Measurements from ENCODE around the gene LMX1A.

DNA sequence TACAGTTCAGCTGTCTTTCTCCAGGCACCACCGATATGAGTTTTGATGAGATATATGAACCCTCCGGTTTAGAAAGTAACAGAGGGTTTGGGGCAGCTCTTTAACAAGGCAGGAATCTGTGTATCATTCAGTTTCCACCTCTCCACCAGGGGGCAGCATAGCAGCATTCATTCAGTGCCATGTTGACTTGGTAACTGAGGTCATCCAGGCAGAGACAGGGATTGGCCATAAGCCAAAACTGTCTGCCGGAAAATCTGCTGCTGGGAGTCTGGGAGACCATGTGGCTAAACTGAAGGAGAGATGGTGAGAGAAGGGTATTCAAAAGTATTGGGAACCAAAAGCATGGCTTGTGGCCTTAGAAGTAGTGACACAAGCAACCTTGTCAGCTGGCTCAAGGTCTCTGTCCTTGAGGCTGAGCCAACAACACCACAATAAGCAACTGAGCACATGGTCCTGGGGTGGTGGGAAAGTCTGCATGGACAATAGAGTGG, 98.5 kb downstream of the LMX1A start:
- TF ChIP-seq POLR2A (IDR thresholded peaks at IDR 0.05) = no peak
- TF ChIP-seq, protein P1, sequence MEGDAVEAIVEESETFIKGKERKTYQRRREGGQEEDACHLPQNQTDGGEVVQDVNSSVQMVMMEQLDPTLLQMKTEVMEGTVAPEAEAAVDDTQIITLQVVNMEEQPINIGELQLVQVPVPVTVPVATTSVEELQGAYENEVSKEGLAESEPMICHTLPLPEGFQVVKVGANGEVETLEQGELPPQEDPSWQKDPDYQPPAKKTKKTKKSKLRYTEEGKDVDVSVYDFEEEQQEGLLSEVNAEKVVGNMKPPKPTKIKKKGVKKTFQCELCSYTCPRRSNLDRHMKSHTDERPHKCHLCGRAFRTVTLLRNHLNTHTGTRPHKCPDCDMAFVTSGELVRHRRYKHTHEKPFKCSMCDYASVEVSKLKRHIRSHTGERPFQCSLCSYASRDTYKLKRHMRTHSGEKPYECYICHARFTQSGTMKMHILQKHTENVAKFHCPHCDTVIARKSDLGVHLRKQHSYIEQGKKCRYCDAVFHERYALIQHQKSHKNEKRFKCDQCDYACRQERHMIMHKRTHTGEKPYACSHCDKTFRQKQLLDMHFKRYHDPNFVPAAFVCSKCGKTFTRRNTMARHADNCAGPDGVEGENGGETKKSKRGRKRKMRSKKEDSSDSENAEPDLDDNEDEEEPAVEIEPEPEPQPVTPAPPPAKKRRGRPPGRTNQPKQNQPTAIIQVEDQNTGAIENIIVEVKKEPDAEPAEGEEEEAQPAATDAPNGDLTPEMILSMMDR (IDR thresholded peaks at IDR 0.05) = peak in 4 of 6 experiments; percentile 55 to 79 (median 75)

Measured in Peyer's patch (tissue), 4 donors.